Frontal cortex (tissue), 4 donors: Measurements from ENCODE around the gene CIC. TPM values are rescaled to one million over a fixed set of nuclear protein-coding genes. Genes with fewer than 3 reads are reported as not detected.
"Not testable (repeated sequence)": the region's sequence is repeated elsewhere in the genome, so short reads cannot be mapped to it uniquely, and the experiment has no call there.

ENCODE experiments used
- DNase-seq, 2 donors: peaks; one replicate each; pipeline ENCODE4 v3.0.0; 2012; ENCODE audit warnings: low spot score in 2 of 2
- FAIRE-seq: peaks from 2 replicates; lab custom pipeline; 2012; peaks lifted over from hg19 to GRCh38; lab: Jason Lieb, UNC
- total RNA-seq: library from RNA; depleted of rRNA; stranded (reverse); fragments of >200 nt; gene quantifications from one replicate; pipeline ENCODE4 v1.2.3, GENCODE V29; 2014
- donor health status: control.
- donor health status: control.
- donor health status: control.

CIC gene
- total RNA-seq, 1 donor from 2014 or later = 15.5 TPM

DNA sequence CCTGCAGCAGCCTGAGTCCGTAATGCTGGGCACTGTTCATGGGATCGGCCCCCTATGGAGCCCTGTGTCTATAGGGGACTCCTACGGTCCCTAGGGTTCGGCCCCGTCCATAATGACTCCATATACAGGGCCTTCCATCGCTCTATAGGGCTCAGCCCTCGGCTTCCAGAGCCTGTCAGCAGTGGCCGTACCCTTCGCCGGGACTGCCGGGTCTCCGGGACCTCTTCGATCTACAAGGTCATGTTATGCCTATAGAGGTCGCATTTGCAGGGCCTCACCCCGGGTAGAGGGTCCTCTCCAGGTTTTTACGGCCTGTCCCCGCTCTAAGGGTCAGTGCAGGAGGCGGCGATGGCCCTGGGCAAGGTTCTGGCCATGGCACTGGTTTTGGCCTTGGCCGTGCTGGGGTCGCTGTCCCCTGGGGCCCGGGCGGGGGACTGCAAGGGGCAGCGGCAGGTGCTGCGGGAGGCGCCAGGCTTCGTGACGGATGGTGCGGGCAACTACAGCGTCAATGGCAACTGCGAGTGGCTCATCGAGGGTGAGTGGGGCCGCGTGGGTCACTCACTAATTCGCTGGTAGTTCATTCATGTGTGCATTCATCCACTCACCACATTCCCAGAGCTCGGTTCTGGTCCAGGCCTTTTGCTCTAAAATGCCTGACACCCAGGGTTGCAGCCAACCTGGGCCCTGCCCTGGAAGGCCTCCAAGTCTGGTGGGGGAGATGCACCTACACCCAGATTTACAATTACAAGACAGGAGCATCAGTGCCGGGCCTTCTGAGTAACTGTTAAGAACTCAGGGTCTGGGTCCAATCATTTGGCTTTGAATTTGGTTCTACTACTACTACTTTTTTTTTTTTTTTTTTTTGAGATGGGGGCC is 57.1 kb downstream of the CIC start:
- DNase-seq (no peak), FAIRE-seq (no peak)

DNA sequence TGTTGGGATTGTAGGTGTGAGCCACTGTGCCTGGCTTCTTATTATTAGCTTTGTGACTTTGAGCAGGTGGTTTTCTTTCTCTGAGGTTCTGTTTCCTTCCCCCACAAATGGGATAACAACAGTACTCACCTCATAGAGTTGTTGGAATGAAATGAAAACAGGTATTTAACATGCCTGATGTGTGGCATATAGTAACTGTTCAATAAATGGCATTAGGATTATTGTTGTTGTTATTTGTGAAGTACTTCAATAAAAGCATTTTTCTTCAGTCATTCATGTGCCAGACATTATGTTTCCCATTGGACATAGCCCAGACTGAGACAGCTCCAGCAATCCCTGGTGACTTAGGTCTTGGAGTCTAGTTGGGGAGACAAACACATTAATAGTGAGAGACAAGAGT is 57.9 kb downstream of the CIC start:
- DNase-seq = no peak
- FAIRE-seq = no peak

DNA sequence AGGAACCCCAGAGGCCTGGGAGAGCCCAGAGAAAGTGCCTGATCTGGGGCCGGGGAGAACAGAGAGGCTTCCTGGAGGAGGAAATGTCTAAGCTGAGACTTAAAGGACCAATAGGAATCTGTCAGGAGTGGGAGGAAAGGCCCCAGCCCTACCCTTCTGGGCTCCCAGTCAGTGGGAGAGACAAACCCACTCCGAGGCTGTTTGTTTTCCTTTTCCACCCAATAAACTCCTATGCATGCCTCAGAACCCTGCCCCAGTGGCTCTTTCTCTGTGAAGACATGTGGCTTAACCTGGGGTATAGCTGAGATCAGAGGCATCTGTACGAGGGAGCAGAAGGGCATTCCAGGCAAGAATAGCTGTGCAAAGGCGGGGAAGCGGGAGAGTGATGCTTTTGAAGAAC is 58.3 kb downstream of the CIC start:
- no peak for FAIRE-seq

DNA sequence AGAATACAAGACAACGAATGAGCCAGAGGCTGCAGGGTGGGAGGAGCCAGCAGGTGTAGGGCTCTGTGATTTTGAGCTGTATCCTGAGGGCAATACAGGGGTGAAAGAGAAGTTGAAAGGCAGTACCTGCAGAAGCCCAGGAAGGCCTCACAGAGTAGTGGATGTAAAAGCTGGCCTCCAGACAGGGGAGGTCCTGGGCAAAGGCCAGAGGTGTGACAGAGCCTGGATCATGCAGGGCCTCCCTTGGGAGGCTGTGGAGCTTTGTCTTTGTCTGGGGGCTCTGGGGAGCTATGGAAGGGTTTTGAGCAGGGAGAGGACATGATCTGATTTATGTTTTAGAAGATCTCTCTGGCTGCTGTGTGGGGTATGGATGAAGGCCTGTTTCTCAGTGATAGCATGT is 59.1 kb downstream of the CIC start:
- no peak for DNase-seq
- no peak for FAIRE-seq

More for the DNA sequence above, 58.3 kb downstream of the CIC start:
- DNase-seq = no peak

DNA sequence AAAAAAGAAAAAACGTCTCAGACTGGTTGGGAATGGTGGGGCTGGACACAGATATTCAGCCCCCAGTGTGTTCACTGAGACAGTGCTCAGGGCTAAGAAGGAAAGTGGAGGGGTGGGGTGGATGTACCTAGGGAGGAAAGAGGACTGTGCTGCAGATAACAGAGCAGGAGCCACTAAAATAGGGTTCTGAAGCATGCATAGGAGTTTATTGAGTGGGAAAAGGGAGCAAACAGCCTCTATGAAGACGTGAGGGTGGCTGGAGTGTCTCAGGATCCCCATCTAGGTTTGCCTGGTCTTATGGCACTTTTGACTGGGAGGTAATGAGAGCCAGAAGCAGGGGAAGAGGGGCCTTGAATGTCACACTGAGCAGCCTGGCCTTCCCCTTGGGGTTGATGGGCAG is 59.8 kb downstream of the CIC start:
- no peak for DNase-seq
- FAIRE-seq = no peak

DNA sequence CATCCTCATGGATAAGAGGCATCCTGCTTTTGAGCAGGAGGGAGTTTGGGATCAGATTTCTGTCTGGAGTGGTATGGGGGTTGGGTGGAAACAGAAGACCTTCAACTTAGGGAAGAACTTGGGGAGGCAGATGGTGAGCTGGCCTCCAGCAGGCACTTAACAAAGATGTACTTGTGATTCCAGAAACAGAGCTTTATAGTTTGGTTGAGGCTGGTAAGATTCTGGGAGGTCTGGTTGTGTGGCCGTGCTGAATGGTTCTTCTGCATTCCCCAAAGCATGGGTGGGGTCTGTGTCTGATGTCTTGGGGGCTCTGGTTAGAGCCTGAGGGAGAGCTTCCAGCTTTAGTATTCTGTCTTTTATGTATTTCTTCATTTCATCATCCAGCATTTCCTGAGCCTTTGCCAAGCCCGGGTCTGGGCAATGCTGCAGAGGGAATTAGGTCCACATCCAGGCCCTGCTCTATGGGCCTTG is 61.2 kb downstream of the CIC start:
- DNase-seq (no peak), FAIRE-seq (no peak)

DNA sequence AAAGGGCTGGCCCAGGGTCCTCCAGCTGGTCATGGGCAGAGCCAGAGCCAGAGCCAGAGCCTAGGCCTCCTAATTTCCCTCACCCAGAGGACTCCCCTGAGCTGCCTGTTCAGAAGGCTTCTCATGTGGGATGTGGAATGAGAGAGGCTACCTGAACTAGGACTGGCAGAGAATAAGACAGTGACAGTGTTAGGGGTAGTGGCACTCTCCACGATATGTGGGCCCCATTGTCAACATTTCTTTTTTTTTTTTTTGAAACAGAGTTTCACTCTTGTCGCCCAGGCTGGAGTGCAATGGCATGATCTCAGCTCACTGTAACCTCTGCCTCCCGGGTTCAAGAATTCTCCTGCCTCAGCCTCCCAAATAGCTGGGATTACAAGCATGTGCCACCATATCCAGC is 62.3 kb downstream of the CIC start:
- not testable (repeated sequence) for FAIRE-seq, DNase-seq

DNA sequence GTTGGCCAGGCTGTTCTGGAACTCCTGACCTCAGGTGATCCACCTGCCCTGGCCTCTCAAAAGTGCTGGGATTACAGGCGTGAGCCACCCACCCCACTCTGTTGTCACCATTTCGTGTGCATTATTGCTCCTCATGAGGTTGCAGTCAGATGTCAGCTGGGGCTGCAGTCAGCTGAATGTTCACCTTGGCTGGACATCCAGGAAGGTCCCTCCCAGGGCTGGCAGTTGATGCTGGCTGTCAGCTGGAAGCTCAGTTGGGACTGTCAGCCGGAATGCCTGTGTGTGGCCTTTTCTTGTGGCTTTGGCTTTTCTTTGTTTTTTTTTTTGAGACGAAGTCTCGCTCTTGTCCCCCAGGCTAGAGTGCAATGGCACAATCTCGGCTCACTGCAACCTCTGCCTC is 63.0 kb downstream of the CIC start:
- DNase-seq (no peak), FAIRE-seq (no peak)

DNA sequence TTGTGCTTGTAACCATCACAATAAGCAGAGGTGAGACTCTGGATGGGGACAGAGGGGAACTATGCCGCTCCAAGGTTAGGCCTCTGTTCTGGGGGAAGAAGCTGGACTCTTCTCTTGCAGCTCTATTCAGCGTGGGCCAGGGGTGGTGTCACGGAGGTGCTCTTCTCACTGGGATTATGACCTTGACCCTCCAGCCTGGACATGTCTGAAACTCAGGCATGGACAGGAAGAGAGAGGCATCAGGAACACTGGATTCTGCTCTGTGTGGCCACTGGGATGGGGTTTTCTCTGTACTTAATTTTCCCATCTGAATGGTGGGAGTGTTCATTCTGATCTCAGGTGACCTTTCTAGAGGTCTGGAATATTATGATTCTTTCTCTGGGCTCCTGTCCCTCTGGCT is 64.0 kb downstream of the CIC start:
- FAIRE-seq = no peak

DNA sequence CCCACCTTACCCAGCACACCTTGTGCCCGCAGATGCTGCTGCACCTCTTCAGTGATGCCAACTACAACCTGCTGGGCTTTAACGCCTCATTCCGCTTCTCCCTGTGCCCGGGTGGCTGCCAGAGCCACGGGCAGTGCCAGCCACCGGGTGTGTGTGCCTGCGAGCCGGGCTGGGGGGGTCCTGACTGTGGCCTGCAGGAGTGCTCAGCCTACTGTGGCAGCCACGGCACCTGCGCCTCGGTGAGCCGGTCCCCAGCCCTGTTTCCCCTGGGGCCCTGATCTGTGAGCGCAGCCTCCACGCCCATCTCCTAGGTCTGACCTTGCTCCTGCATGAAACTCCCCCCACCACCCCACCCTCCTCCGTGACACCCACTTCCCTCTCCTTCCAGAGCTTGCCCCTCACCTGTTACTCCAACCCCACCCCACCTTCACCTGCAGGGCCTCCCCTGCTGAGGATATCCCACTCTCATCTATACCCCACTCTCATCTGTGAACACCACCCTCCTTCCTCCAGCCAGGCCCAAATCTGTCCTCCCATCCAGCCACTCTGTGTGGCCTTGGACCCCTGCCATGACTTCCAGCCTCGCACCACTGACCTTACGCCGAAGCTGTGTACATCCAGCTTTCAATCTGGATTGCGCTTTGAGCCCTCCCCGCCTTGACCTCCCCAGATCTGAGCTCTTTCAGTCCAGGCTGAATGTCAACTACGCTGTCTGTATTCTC is 65.1 kb downstream of the CIC start:
- DNase-seq = no peak
- no peak for FAIRE-seq

More for the DNA sequence above, 64.0 kb downstream of the CIC start:
- DNase-seq = no peak

DNA sequence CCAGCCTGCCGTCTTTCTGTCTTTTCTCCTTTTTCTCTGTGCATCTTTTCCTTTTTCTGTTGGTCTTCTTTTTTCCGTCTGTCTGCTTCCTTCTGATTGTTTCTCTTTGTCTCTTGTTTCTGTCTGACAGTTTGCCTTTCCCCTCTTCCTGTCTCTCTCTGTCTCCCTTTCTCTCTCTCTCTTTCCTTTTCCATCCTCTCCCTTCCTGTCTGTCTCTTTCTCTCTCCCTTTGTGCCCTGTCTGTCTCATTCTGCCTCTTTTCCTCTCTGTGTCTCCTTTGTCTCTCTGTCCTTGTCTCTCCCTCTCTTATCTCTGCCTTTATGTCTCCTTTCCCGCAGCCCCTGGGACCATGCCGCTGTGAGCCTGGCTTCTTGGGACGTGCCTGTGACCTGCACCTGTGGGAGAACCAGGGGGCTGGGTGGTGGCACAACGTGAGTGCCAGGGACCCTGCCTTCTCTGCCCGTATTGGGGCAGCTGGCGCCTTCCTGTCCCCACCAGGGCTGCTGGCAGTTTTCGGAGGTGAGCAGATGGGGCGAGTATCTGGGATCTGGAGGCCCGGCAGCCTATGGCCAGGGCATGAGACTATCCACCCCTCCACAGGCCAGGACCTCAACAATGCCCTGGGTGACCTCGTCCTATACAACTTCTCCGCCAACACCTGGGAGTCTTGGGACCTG is 65.8 kb downstream of the CIC start:
- FAIRE-seq = no peak
- no peak for DNase-seq

DNA sequence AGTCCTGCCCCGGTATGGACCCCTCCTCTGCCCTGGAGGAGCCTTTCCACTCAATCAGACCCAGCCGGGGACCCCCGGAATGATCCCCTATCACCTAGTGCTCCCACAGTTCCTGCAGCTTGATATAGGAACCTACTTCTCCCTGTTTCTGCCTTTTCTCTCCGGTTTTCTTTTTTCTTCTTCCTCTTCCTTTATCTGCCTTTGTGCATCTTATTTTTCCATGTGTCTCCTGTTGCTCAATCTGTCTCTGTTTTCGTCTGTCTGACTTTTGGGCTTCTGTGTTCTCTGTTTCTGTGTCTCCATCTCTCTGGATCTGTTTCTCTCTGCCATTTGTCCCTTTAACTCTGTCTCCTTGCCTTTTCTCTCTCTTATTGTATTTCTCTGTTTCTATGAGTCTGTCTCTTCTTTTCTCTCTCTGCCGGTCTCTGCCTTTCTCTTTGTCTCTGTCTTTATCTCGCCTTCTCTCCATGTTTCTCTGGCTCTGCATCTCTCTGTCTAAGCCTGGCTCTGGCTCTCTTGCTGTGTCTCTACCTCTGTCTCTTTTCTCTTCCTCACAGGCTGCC is 66.4 kb downstream of the CIC start:
- FAIRE-seq (no peak), DNase-seq (no peak)

DNA sequence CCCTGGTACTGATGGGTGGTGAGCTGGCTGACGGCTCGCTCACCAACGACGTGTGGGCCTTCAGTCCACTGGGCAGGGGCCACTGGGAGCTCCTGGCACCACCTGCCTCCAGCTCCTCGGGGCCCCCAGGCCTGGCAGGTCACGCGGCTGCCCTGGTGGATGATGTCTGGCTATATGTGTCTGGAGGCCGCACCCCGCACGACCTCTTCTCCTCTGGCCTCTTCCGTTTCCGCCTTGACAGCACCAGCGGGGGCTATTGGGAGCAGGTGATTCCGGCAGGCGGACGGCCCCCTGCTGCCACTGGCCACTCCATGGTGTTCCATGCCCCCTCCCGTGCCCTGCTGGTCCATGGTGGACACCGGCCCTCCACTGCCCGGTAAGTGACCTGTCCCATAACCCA is 66.9 kb downstream of the CIC start:
- DNase-seq = no peak
- FAIRE-seq = no peak

DNA sequence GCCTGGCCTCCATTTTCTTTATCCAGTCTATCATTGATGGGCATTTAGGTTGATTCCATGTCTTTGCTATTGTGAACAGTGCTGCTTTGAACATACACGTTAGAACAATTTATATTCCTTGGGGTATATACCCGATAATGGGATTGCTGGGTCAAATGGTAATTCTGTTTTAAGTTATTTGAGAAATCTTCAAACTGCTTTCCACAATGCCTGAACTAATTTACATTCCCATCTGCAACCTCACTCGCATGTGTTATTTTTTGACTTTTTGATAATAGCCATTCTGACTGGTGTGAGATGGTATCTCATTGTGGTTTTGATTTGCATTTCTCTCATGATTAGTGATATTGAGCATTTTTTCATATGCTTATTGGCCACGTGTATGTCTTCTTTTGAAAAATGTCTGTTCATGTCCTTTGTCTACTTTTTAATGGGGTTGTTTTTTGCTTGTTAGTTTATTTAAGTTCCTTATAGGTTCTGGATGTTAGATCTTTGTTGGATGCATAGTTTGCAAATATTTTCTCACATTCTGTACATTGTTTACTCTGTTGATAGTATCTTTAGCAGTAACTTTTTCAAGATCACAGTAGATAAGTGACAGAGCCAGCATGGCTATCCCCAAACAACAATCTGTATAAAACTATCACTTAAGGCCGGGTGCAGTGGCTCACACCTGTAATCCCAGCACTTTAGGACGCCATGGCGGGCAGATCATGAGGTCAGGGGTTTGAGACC is 70.2 kb downstream of the CIC start:
- not testable (repeated sequence) for FAIRE-seq

DNA sequence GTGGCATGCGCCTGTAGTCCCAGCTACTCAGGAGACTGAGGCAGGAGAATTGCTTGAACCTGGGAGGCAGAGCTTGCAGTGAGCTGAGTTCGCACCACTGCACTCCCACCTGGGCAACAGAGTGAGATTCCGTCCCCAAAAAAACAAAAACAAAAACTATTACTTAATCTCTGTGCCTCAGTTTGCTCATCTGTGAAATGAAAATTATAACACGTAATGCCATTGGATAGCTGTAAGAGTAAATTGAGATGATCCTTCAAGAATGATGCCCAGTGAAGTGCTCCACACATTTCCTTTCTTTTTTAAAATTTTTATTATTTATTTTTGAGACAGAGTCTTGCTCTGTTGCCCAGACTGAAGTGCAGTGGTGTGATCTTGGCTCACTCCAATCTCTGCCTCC is 70.9 kb downstream of the CIC start:
- not testable (repeated sequence) for FAIRE-seq, DNase-seq

More for the DNA sequence above, 70.2 kb downstream of the CIC start:
- not testable (repeated sequence) for DNase-seq

DNA sequence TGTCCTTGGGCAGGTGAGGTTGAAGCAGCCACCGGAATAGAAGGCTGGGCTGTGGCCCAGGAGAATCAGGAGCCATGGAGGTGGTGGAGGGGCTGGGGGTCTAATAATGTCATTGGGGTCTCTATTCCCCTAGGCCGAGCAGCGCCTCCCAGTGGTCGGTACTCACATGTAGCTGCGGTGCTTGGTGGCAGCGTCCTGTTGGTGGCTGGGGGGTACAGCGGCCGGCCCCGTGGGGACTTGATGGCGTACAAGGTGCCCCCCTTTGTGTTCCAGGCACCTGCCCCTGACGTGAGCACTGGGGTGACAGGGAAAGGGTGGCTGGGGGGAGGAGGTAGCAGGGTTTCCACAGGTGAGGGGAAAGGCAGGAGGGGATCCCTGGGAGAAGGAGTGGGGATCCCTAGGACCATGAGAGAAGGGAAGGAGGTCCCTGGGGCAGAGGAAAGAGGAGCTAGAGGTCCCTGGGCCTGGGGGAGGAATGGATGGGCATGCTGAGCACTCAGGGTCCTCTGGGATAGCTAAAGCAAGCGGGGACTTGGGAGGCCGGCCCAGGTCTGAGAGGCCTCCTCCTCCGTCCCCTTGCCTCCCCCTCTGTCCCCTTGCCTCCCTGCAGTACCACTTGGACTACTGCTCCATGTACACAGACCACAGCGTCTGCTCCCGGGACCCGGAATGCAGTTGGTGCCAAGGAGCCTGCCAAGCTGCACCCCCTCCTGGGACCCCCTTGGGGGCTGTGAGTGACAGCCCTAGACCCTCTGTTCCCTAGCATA is 74.5 kb downstream of the CIC start:
- FAIRE-seq = no peak
- DNase-seq = no peak

DNA sequence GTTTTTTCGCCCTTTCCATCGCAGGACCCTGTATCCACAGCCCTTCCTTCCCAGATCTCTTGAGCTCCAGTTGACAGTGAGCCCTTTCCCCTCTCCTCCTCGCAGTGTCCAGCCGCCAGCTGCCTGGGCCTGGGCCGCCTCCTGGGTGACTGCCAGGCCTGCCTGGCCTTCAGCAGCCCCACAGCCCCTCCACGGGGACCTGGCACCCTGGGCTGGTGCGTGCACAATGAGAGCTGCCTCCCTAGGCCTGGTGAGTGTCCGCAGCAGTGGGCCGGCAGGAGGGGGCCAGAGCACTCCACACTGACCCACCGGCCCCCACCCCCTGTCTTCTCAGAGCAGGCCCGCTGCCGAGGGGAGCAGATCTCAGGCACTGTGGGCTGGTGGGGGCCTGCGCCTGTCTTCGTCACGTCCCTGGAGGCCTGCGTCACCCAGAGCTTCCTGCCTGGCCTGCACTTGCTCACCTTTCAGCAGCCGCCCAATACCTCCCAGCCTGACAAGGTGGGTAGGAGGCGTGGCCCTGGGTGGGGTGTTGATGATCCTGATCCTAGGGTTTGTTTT is 75.4 kb downstream of the CIC start:
- DNase-seq (no peak), FAIRE-seq (no peak)
